GM12878 (cell line): Measurements from ENCODE around the gene PLSCR1. TPM values are rescaled to one million over a fixed set of nuclear protein-coding genes. Genes with fewer than 3 reads are reported as not detected.

ENCODE experiments used
- ATAC-seq: fragments of 200-7000 bp; cut with Tn5 transposase; 3 replicates; pipeline ENCODE4 v1.9.1; 2020; ENCODE audit warnings: mild to moderate bottlenecking, moderate library complexity
- BruUV-seq: library from RNA; stranded (reverse); fragments of 400-500 nt; replicated peaks from 2 replicates; lab custom pipeline; 2021; lab: Mats Ljungman, UMichigan
- CTCF ChIA-PET: fragments of 300-600 bp; sonication (Branson Sonifier 250); formaldehyde crosslinking; extraction: SDS; loops from one replicate; lab custom pipeline; 2021; ENCODE audit warnings: inconsistent platforms; lab: Yijun Ruan, JAX
- POLR2A ChIA-PET: fragments of 350-600 bp; formaldehyde crosslinking; extraction: SDS; loops from one replicate; lab custom pipeline; 2021; ENCODE audit warnings: inconsistent platforms; lab: Charles Lee
- RAD21 ChIA-PET: fragments of 300-600 bp; sonication (Branson Sonifier 250); formaldehyde crosslinking; loops from one replicate; lab custom pipeline; 2023; ENCODE audit warnings: antibody characterized with exemption; ENCODE audit not compliant: unreplicated experiment; lab: Charles Lee
- SMC1A ChIA-PET: fragments of 300-600 bp; sonication (Branson Sonifier 250); formaldehyde crosslinking; loops from one replicate; lab custom pipeline; 2023; ENCODE audit not compliant: unreplicated experiment, uncharacterized antibody; lab: Charles Lee
- DNase-seq: peaks from one replicate; pipeline ENCODE4 v3.0.0-alpha.2; 2011; ENCODE audit warnings: low read depth, low spot score
- FAIRE-seq: peaks from 3 replicates; lab custom pipeline; 2011; peaks lifted over from hg19 to GRCh38; lab: Jason Lieb, UNC
- H2AFZ ChIP-seq: 2 replicates; pipeline ENCODE4 v1.6.0; 2011; ENCODE audit warnings: low read depth, low read length, control low read depth; ENCODE audit not compliant: control insufficient read depth
- H3K27ac ChIP-seq: 2 replicates; pipeline ENCODE4 v1.5.1; 2011; ENCODE audit warnings: control low read depth; ENCODE audit not compliant: control insufficient read depth, insufficient read depth
- H3K27me3 ChIP-seq, 2 experiments: replicated peaks in 1 of 2; 2 replicates each; pipeline versions ENCODE4 v1.6.0 to v1.6.1; 2011; ENCODE audit warnings: low read length in 1 of 2; ENCODE audit not compliant: control insufficient read depth in 2 of 2, insufficient read depth in 2 of 2
- H3K36me3 ChIP-seq, 2 experiments: 2 replicates each; pipeline ENCODE4 v1.5.1; 2011; ENCODE audit warnings: low read length in 1 of 2; ENCODE audit not compliant: control insufficient read depth in 2 of 2, insufficient read depth in 2 of 2
- H3K4me1 ChIP-seq: 2 replicates; pipeline ENCODE4 v1.6.1; 2011; ENCODE audit warnings: mild to moderate bottlenecking, low read length, moderate library complexity, mixed read lengths; ENCODE audit not compliant: control insufficient read depth, insufficient read depth
- H3K4me2 ChIP-seq: 2 replicates; pipeline ENCODE4 v1.6.0; 2011; ENCODE audit warnings: control low read depth; ENCODE audit not compliant: control insufficient read depth, insufficient read depth
- H3K4me3 ChIP-seq: fragments of 200-600 bp; sonication (generic); 2 replicates; pipeline ENCODE4 v1.5.1; 2016
- H3K79me2 ChIP-seq: 2 replicates; pipeline ENCODE4 v1.6.0; 2011; ENCODE audit warnings: low read length; ENCODE audit not compliant: control insufficient read depth, insufficient read depth
- H3K9ac ChIP-seq: 2 replicates; pipeline ENCODE4 v1.8.0; 2011; ENCODE audit warnings: low read length, control low read depth, mixed read lengths; ENCODE audit not compliant: control insufficient read depth, insufficient read depth
- H3K9me3 ChIP-seq: replicated peaks from 3 replicates; pipeline ENCODE4 v1.5.1; 2011; ENCODE audit warnings: mild to moderate bottlenecking, low read length; ENCODE audit not compliant: control insufficient read depth, insufficient read depth
- H4K20me1 ChIP-seq: 2 replicates; pipeline ENCODE4 v1.6.0; 2011; ENCODE audit not compliant: control insufficient read depth, insufficient read depth
- CREB1 ChIP-seq: IDR thresholded peaks from 2 replicates; pipeline ENCODE4 v1.6.1; 2012; ENCODE audit warnings: low read depth, mild to moderate bottlenecking, inconsistent platforms
- EED ChIP-seq: sonication (generic); IDR thresholded peaks from 2 replicates; pipeline ENCODE4 v1.6.1; 2016; ENCODE audit warnings: antibody characterized with exemption, low read depth
- HDAC2 ChIP-seq: fragments of 200-600 bp; sonication (generic); IDR thresholded peaks from 2 replicates; pipeline ENCODE4 v1.6.1; 2017
- IRF4 ChIP-seq: IDR thresholded peaks from 2 replicates; pipeline ENCODE4 v1.6.1; 2011; ENCODE audit warnings: low read depth, low read length
- LARP7 ChIP-seq: fragments of 450-650 bp; IDR thresholded peaks from 2 replicates; pipeline ENCODE4 v1.6.1; 2017; ENCODE audit warnings: mild to moderate bottlenecking
- MTA2 ChIP-seq: fragments of 450-650 bp; IDR thresholded peaks from 2 replicates; pipeline ENCODE4 v1.6.1; 2016; ENCODE audit warnings: low read depth, mild to moderate bottlenecking, moderate library complexity
- MYB ChIP-seq: fragments of 150-350 bp; IDR thresholded peaks from 2 replicates; pipeline ENCODE4 v1.6.1; 2014; ENCODE audit warnings: mild to moderate bottlenecking, low read depth, low read length, borderline replicate concordance
- NBN ChIP-seq: fragments of 450-650 bp; IDR thresholded peaks from 2 replicates; pipeline ENCODE4 v1.6.1; 2016
- NRF1 ChIP-seq: conservative IDR thresholded peaks from 2 replicates; pipeline ENCODE4 v1.6.1; 2011; ENCODE audit warnings: mild to moderate bottlenecking, low read depth, low read length, improper control_type of control experiment
- POLR2AphosphoS5 ChIP-seq: IDR thresholded peaks from 2 replicates; pipeline ENCODE4 v1.6.1; 2011; ENCODE audit warnings: mild to moderate bottlenecking, low read length, inconsistent platforms
- POU2F2 ChIP-seq: IDR thresholded peaks from 3 replicates; pipeline ENCODE4 v1.6.1; 2011; ENCODE audit warnings: low read depth, mild to moderate bottlenecking, low read length, borderline replicate concordance
- RB1 ChIP-seq: fragments of 450-650 bp; formaldehyde crosslinking; IDR thresholded peaks from 2 replicates; pipeline ENCODE4 v1.6.1; 2017; ENCODE audit warnings: mild to moderate bottlenecking, borderline replicate concordance
- SMAD5 ChIP-seq: IDR thresholded peaks from 2 replicates; pipeline ENCODE4 v1.6.1; 2016; ENCODE audit warnings: antibody characterized with exemption, low read depth
- SPI1 ChIP-seq: IDR thresholded peaks from 2 replicates; pipeline ENCODE4 v1.6.1; 2011; ENCODE audit warnings: low read depth, mild to moderate bottlenecking, low read length, moderate library complexity, borderline replicate concordance; ENCODE audit not compliant: insufficient read depth
- SREBF2 ChIP-seq: IDR thresholded peaks from 2 replicates; pipeline ENCODE4 v1.6.1; 2012; ENCODE audit warnings: mild to moderate bottlenecking, low read length
- ZBED1 ChIP-seq: IDR thresholded peaks from 2 replicates; pipeline ENCODE4 v1.6.1; 2016; ENCODE audit warnings: borderline replicate concordance
- ZSCAN29 ChIP-seq: fragments of 450-650 bp; IDR thresholded peaks from 2 replicates; pipeline ENCODE4 v1.6.1; 2017; ENCODE audit warnings: mild to moderate bottlenecking, moderate library complexity
- WGBS: methylation state at CpG from one replicate; pipeline ENCODE4 v1.1.6; 2016; ENCODE audit warnings: low lambda C conversion rate; ENCODE audit not compliant: insufficient replicate concordance, insufficient coverage; ENCODE audit errors: missing lambda C conversion rate; 5-methylcytosine and 5-hydroxymethylcytosine counted together
- in situ Hi-C: fragments of 300-500 bp; cut with MboI; formaldehyde crosslinking; loops from 9 replicates; pipeline ENCODE4 v1.14.3; 2018; ENCODE audit warnings: mixed read lengths
- intact Hi-C: fragments of 100-400 bp; cut with micrococcal nuclease; formaldehyde crosslinking; loops from one replicate; pipeline ENCODE4 v1.14.2; 2022; ENCODE audit not compliant: unreplicated experiment
- polyA plus RNA-seq, 11 experiments: library from polyadenylated mRNA; depleted of rRNA in 4 of 11; unstranded in 6 of 11; stranded (reverse) in 5 of 11; fragments of >200 nt; fragmentation: Nextera tagmentation in 4 of 11; fragmentation: Illumina TruSeq in 1 of 11; extraction: Ambion mirVana in 4 of 11; extraction: Trizol in 1 of 11; gene quantifications; 1 replicate in 1 of 11; 2 replicates in 10 of 11; pipeline versions ENCODE4 v1.2.1 to v1.2.3, GENCODE V29; 2011 to 2016; ENCODE audit warnings: inconsistent platforms in 2 of 11, missing spikeins in 2 of 11, low read depth in 1 of 11
- total RNA-seq, 4 experiments: library from RNA; depleted of rRNA in 3 of 4; stranded (reverse); fragments of >200 nt in 3 of 4; fragmentation: Illumina TruSeq in 1 of 4; extraction: Trizol in 1 of 4; gene quantifications; 2 replicates each; pipeline versions ENCODE4 v1.2.1 to v1.2.3, GENCODE V29; 2013 to 2021
- TF ChIP-seq, protein P1 (sequence below): fragments of 450-650 bp; formaldehyde crosslinking; IDR thresholded peaks from 2 replicates; pipeline ENCODE4 v1.4.0; 2022; ENCODE audit warnings: mild to moderate bottlenecking, moderate library complexity
- TF ChIP-seq, protein P2 (sequence below): fragments of 450-650 bp; IDR thresholded peaks from 2 replicates; pipeline ENCODE4 v1.6.1; 2017; ENCODE audit warnings: borderline replicate concordance
- TF ChIP-seq, protein P3 (sequence below): IDR thresholded peaks from 2 replicates; pipeline ENCODE4 v1.6.1; 2012; ENCODE audit warnings: low read depth, low read length, improper control_type of control experiment

PLSCR1 gene
- total and polyA plus RNA-seq, 10 of the 15 experiments (the other 5 are each of a cell fraction or from before 2014, with no cell fraction given), result 35.4 to 77.8 (median 41.1) TPM

DNA sequence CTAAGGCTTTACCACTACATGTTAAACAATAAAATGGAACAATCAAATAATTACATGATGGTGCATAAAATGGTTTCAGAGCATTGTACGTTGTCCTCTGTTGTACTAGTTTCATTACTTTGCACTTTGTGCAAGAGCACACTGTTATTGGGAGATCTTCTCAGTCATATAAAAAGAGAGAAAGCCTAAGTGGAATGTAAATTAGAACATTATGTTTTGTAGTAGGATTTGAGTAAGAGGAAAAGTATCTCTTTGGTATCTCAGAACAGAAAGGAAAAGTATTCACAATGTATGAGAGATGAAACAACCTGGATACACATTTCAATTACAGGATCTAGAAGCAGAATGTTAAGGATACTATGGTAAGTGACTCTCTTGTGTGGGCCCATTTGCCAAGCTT, 48.2 kb downstream of the PLSCR1 start:
- no peak for TF ChIP-seq SMAD5
- TF ChIP-seq POU2F2, result no peak
- no peak for TF ChIP-seq NRF1
- no peak for TF ChIP-seq MYB
- TF ChIP-seq ZSCAN29, result no peak
- TF ChIP-seq POLR2AphosphoS5, result no peak
- TF ChIP-seq, protein P1, sequence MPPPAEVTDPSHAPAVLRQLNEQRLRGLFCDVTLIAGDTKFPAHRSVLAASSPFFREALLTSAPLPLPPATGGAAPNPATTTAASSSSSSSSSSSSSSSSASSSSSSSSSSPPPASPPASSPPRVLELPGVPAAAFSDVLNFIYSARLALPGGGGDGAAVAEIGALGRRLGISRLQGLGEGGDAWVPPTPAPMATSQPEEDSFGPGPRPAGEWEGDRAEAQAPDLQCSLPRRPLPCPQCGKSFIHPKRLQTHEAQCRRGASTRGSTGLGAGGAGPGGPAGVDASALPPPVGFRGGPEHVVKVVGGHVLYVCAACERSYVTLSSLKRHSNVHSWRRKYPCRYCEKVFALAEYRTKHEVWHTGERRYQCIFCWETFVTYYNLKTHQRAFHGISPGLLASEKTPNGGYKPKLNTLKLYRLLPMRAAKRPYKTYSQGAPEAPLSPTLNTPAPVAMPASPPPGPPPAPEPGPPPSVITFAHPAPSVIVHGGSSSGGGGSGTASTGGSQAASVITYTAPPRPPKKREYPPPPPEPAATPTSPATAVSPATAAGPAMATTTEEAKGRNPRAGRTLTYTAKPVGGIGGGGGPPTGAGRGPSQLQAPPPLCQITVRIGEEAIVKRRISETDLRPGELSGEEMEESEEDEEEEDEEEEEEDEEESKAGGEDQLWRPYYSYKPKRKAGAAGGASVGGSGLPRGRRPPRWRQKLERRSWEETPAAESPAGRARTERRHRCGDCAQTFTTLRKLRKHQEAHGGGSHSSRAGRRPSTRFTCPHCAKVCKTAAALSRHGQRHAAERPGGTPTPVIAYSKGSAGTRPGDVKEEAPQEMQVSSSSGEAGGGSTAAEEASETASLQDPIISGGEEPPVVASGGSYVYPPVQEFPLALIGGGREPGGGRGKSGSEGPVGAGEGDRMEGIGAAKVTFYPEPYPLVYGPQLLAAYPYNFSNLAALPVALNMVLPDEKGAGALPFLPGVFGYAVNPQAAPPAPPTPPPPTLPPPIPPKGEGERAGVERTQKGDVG (CRISPR knock-in tag), result no peak
- TF ChIP-seq SPI1, result no peak
- TF ChIP-seq CREB1, result no peak
- TF ChIP-seq, protein P2, sequence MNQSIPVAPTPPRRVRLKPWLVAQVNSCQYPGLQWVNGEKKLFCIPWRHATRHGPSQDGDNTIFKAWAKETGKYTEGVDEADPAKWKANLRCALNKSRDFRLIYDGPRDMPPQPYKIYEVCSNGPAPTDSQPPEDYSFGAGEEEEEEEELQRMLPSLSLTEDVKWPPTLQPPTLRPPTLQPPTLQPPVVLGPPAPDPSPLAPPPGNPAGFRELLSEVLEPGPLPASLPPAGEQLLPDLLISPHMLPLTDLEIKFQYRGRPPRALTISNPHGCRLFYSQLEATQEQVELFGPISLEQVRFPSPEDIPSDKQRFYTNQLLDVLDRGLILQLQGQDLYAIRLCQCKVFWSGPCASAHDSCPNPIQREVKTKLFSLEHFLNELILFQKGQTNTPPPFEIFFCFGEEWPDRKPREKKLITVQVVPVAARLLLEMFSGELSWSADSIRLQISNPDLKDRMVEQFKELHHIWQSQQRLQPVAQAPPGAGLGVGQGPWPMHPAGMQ, result no peak
- TF ChIP-seq HDAC2, result no peak
- no peak for TF ChIP-seq MTA2
- TF ChIP-seq SREBF2, result no peak
- TF ChIP-seq EED, result no peak
- no peak for TF ChIP-seq IRF4
- no peak for TF ChIP-seq RB1
- no peak for TF ChIP-seq ZBED1
- TF ChIP-seq LARP7, result no peak
- no peak for TF ChIP-seq NBN
- TF ChIP-seq, protein P3, sequence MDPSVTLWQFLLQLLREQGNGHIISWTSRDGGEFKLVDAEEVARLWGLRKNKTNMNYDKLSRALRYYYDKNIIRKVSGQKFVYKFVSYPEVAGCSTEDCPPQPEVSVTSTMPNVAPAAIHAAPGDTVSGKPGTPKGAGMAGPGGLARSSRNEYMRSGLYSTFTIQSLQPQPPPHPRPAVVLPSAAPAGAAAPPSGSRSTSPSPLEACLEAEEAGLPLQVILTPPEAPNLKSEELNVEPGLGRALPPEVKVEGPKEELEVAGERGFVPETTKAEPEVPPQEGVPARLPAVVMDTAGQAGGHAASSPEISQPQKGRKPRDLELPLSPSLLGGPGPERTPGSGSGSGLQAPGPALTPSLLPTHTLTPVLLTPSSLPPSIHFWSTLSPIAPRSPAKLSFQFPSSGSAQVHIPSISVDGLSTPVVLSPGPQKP, result no peak
- FAIRE-seq (no peak), DNase-seq (no peak), ATAC-seq (no peak)
- no peaks in the 10 kb centered on the region; a peak in 1 of 4 replicates for H3K27me3 ChIP-seq
- BruUV-seq, result no TSS peak
- POLR2A ChIA-PET, result no interaction called here
- intact Hi-C loops (no loop called here), in situ Hi-C loops (no loop called here)
- RAD21 ChIA-PET, result no interaction called here
- CTCF ChIA-PET, result interaction anchor here (0.5 kb wide), 1 partner anchor 145 kb away, joined by 3 read pairs; no protein-coding TSS in a partner anchor
- 20% methylated on average over 1 of the region's 1 CpG for WGBS
- no peaks in the 10 kb centered on the region for H3K4me1 ChIP-seq
- H3K4me2 ChIP-seq, result no peak overlapping the region
- no peak overlapping the region for H3K9ac ChIP-seq
- H3K27ac ChIP-seq, result no peak overlapping the region
- H3K4me3 ChIP-seq, result no peak overlapping the region
- H4K20me1 ChIP-seq, result no peaks in the 10 kb centered on the region
- H3K9me3 ChIP-seq, result no peaks in the 10 kb centered on the region; the same call in 2 of the 3 replicates
- no peaks in the 10 kb centered on the region for H3K36me3 ChIP-seq
- H3K79me2 ChIP-seq, result no peaks in the 10 kb centered on the region
- SMC1A ChIA-PET, result no interaction called here
- no peak overlapping the region for H2AFZ ChIP-seq
